Progenitor cell of endocrine pancreas (in vitro differentiated cells): ENCODE data around the gene IL1B. TPM values are rescaled to one million over a fixed set of nuclear protein-coding genes. Genes with fewer than 3 reads are reported as not detected.

Experiments
- DNase-seq: peaks from one replicate; pipeline ENCODE4 v3.0.0; 2021; ENCODE audit warnings: low spot score; ENCODE audit not compliant: unreplicated experiment
- H3K27ac Mint-ChIP-seq: 2 replicates; pipeline ENCODE4 v1.8.0; 2021; ENCODE audit warnings: mild to moderate bottlenecking, moderate library complexity, mixed read lengths
- H3K27me3 Mint-ChIP-seq: 2 replicates; pipeline ENCODE4 v1.8.0; 2021; ENCODE audit warnings: mixed read lengths
- H3K36me3 Mint-ChIP-seq: 2 replicates; pipeline ENCODE4 v1.8.0; 2022; ENCODE audit warnings: mixed read lengths; ENCODE audit not compliant: insufficient read depth
- H3K4me1 Mint-ChIP-seq: 2 replicates; pipeline ENCODE4 v1.8.0; 2021; ENCODE audit warnings: low read depth, mixed read lengths
- H3K4me3 Mint-ChIP-seq: 2 replicates; pipeline ENCODE4 v1.8.0; 2021; ENCODE audit warnings: low read depth, mild to moderate bottlenecking, moderate library complexity, mixed read lengths
- H3K9me3 Mint-ChIP-seq: 2 replicates; pipeline ENCODE4 v1.8.0; 2021; ENCODE audit warnings: low read depth, mixed read lengths
- total RNA-seq: library from RNA; stranded (reverse); gene quantifications from 2 replicates; pipeline ENCODE4 v1.2.1, GENCODE V29; 2021
- TF ChIP-seq, protein P1 (sequence below): fragments of 200-600 bp; sonication (generic); IDR thresholded peaks from one replicate; pipeline ENCODE4 v1.5.0; 2021; ENCODE audit warnings: antibody characterized with exemption, mild to moderate bottlenecking; ENCODE audit not compliant: unreplicated experiment

Gene IL1B
- total RNA-seq, 1 donor from 2014 or later, result not detected

DNA sequence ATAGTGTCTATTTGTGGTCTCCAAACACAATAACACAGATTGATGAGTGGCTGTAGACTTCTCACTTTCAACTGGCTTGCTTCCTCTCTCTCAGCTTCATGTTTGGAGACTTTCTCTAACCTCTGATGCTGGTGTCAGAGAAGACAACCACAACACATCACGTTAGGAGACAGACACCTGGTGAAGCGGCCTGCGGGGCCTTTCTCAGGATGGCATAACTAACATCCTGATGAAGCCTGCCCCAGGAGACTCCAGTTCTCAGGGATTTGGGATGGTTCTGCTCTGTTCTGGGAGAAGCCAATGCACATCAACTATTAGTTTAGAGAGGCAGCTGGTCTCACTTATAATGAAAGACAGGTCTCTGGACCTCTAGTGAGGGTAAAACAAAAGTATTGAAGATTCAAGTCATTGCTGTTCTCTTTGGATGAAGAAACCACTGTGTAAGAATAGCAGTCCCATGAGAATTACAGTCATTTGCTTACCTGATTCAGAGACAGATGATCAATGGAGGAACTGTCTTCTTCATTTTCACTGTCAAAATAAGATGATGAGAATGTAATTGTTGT, 54.3 kb downstream of the IL1B start:
- no peak for DNase-seq
- Mint-ChIP-seq H3K4me1 (peaks cover 7% of the 10 kb centered on the region), H3K36me3 (no peaks in the 10 kb centered on the region), H3K27ac (no peak overlapping the region), H3K9me3 (no peaks in the 10 kb centered on the region), H3K27me3 (peaks cover 23% of the 10 kb centered on the region), H3K4me3 (no peak overlapping the region)
- TF ChIP-seq, protein P1, sequence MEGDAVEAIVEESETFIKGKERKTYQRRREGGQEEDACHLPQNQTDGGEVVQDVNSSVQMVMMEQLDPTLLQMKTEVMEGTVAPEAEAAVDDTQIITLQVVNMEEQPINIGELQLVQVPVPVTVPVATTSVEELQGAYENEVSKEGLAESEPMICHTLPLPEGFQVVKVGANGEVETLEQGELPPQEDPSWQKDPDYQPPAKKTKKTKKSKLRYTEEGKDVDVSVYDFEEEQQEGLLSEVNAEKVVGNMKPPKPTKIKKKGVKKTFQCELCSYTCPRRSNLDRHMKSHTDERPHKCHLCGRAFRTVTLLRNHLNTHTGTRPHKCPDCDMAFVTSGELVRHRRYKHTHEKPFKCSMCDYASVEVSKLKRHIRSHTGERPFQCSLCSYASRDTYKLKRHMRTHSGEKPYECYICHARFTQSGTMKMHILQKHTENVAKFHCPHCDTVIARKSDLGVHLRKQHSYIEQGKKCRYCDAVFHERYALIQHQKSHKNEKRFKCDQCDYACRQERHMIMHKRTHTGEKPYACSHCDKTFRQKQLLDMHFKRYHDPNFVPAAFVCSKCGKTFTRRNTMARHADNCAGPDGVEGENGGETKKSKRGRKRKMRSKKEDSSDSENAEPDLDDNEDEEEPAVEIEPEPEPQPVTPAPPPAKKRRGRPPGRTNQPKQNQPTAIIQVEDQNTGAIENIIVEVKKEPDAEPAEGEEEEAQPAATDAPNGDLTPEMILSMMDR, result no peak

Other genes with a start within 250 kb of the IL1B start
- gene SLC20A1, start 190.8 kb downstream of the IL1B start, total RNA-seq, result 56.0 and 62.0 TPM in 2 replicates
- not detected in 2 replicates for gene NT5DC4, start 115.8 kb downstream of the IL1B start, total RNA-seq
- gene CKAP2L, start 72.2 kb downstream of the IL1B start, total RNA-seq, result 10.3 and 11.5 TPM in 2 replicates
- 0.12 TPM in 1 of 2 replicates, not detected in the other for gene IL1A, start 52.3 kb downstream of the IL1B start, total RNA-seq
- gene IL37, start 74.4 kb upstream of the IL1B start, total RNA-seq, result not detected in 2 replicates
- gene IL36G, start 141.2 kb upstream of the IL1B start, total RNA-seq, result not detected in 2 replicates
- not detected in 2 replicates for gene IL36A, start 168.7 kb upstream of the IL1B start, total RNA-seq
- gene IL36B, start 216.1 kb upstream of the IL1B start, total RNA-seq, result not detected in 2 replicates
- gene IL36RN, start 222.4 kb upstream of the IL1B start, total RNA-seq, result 0.13 TPM in 1 of 2 replicates, not detected in the other
- gene IL1F10, start 231.2 kb upstream of the IL1B start, total RNA-seq, result not detected in 2 replicates